CD4-positive, alpha-beta T cell treated with Interleukin-2 at 100 ng/mL for 4 hours (primary cell): Measurements from ENCODE around the gene EIF2A.
"Not testable (repeated sequence)": the region's sequence is repeated elsewhere in the genome, so short reads cannot be mapped to it uniquely, and the experiment has no call there.

Experiments
- DNase-seq: peaks from one replicate; pipeline ENCODE4 v3.0.0-alpha.2; 2020; ENCODE audit warnings: low spot score

Gene EIF2A

DNA sequence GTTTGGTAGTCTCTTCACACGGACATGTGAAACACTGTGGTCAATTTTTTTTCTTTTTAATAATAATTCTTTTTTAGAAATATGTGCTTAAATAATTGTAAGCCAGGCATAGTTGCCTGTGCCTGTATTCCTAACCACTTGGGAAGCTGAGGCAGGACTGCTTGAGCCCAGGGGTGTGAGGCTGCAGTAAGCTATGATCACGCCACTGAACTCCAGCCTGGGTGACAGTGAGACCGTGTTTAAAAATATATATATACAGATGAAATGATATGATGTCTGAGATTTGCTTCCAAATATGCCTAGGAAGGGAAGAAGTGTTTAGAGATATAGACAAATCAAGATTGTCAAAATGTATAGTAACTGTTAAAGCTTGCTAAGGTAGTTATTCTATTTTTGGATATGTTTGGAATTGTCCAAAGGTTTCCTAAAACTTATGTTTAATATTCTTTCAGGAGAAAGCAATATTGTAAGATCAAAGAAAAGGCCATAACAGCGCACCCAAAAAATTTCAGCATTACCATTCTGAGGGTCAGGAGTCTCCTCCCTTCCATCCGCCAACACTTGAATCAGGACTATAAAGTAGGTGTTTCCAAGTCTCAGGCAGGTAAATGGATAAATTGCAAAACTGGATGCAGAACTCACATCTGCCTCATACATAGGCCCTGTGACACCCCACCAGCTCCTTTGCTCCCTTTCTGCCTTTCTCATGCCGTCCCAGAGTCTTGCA is 56.0 kb downstream of the EIF2A start:
- DNase-seq, result no peak

DNA sequence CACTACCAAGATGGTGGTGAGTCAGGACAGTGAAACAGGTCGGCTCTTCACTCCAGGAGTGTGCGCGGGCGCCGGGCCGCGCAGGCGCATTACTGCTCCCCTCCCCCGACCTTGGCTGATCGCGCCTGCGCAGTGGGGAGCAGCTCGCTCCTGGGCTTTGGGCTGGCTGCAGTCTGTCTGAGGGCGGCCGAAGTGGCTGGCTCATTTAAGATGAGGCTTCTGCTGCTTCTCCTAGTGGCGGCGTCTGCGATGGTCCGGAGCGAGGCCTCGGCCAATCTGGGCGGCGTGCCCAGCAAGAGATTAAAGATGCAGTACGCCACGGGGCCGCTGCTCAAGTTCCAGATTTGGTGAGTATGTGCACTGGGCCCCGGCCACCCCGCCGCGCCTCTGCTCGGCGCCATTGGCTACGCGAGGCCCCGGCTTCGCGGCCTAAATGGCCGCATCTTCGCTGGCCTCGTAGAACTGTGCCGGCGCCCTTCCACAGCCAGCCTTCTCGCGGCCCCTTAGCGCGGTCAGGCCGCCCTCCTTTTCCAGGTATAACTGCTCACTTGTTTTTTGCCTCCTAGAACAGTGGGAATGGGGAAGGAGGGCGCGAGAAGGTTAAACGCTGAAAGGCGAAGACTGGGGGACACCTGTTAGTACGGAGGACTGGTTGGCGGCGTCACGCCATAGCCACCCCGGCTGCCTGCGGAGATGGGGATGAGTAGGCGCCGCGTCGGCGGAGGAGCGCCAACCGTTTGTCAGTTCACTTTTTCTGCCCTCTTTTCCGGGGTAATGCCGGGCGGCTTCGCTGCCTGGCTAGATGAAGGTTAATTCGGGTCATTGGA is 56.8 kb downstream of the EIF2A start, which contains the start of gene SELENOT:
Gene SELENOT, plus strand, starts transcription at position 169 of the 827 bp plus-strand sequence. Its CDS starts 42 bp downstream, at position 211.
- DNase-seq, result peak; percentile 95

DNA sequence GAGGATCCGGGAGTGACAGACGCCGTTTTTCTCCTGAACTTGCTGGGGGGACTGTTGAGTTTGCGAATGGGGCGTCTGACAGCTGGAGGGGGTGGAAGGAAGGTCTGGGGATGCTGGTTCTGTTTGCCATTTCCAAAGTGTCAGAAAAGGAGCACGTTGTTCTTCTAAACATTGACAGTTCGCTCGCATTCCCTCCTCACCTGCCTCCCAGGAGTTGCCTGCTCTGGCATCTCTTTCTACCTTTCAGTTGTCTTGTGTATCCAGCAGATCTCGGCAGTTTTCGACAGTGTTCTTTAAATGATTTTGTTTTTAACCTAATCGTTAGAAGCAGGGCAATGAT is 57.4 kb downstream of the EIF2A start:
- DNase-seq, result no peak

DNA sequence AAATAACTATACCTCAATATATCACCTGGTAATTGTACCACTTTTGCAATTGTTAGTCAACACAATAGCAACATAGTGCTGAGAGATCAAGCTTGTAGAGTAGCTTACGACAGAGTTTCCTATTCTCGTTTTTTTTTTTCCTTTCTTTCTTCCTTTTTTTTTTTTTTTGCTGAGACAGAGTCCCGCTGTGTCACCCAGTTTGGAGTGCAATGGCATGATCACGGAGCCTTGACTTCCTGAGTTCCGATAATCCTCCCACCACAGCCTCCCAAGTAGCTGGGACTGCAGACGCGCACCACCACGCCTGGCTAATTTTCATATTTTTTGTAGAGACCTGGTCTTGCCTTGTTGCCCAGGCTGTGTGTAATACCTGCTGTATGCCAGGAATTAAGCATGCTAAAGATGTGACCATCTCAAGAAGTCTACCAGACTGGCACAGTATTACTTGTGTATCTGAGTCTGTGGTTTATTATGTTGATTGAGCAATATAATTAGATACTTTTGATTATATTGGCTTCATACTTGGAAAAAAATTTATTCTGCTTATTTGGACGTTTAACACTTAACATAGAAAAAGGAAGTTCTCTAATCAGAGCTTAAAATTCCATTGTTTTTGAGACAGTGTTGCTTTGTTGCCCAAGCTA is 59.5 kb downstream of the EIF2A start:
- DNase-seq, result peak; percentile 22

DNA sequence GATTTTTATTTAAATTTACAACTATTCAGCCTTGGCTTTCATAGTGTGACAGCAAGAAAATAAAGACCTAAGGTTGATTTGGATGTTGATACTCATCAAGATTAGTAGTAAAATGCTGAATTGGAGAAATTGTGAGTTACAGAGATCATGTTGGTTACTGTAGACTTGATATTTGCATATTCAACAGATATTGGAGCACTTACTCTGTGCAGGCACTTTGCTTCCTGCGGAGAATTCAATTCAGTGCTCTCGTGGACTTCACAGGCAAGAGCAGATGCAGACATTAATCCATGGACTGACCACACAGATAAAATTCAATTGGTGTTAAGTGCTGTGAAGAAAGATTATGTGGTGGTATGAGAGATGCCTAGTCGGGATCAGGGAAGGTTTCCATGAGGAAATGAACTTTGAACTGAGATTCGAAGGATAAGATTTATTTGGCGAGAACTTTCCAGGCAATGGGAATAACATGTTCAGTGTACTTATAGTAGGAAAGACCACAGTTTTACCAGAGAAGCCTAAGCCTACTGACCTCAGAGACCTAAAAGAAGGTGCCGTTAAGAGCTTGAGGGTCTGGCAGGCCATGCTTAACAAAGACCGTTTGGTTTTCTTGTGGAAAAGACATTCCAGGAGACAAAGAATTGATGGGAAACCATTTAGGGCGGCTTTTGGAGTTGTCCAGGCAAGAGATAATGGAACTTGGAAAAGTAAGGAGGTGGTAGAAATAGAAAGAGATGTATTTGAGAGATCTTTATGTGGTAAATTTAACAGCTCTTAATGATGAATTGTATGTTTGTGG is 60.9 kb downstream of the EIF2A start:
- no peak for DNase-seq

DNA sequence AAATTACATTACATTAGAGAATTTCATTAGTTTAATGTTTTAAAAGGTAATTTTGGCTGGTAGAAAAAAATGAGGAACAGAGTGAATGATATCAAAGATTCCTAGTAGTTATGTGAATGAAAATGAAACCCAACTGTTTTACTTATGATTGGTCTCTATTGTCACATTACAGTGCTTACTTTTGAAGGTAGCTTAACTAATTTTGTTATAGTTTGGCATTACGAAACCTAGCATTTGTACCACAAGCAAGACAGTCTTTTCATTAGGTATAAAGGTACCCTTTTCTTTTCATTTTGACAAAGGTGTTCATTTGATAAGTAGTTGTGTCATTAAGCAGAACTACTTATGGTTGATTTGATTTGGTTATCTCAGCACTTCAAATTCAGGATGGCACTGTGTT is 63.4 kb downstream of the EIF2A start:
- no peak for DNase-seq

DNA sequence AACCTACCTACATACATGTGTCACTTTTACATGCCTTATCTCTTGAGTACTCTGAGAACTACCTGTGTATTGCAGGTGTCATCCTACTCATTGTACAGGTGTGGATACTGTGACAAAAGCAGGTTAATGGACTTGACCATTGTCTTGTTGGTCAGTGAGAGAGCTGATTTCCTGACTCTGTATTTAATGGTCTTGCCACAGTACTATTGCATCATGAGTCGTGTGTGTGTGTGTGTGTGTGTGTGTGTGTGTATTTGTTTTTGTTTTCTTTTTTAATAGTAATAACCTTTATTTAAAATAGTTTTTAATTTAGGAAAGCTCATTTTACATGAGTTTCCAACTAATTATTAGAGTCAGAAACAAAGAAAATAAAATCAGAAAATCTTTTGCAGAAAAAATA is 64.2 kb downstream of the EIF2A start:
- DNase-seq, result no peak

DNA sequence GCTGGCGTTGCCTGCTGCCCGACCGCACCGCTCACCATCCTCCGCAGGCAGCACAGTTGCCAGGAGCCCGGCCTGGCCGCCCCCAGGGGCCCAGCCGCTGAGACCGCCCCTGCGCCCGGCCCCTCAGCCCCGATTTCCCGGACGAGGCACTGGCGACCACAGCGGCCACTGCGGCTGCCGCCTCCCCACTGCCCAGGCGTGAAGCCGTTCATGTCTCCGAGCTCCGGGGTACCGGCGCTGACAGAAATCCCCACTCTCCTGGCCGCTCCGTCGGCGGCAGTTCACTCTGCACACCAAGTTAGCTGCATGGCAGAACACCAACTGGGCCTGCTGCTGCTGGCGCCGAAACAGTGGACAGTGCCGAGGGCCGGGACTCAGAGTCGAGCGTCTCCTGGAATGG is 65.1 kb downstream of the EIF2A start:
- DNase-seq, result no peak

DNA sequence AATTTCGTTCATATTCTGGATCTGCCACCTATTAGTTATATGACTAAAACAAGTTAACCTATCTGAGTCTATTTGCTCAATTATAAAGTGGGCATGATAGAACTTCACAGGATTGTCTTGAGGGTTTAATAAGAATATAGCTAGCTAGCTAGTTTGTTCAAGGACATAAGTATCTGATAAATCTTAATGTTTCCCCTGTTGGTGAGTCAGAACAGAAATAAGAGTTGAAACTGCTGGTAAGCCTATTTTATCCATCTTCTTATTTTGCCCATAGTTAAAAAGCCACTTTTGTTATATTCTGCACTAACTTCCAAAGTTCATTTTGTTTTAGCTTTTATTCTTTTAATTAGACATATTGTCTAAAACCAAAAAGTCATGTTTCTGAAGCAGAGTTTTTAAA is 65.9 kb downstream of the EIF2A start:
- no peak for DNase-seq

DNA sequence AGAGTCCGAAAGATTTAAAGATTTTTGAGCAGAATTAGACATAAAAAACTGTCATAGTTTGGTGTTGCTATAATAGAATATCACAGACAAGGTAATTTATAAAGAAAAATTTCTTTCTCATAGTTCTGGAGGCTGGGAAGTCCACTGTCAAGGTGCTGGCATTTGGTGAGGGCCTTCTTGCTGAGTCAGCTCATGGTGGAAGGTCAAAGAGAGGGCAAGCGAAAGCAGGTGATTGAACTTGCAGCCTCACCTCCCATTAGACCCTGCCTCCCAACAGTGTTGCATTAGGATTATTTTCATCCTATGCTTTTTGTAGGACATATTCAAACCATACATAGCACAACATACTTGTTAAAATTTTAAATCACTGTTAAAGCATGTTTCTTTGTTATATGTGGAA is 66.4 kb downstream of the EIF2A start:
- DNase-seq, result no peak

DNA sequence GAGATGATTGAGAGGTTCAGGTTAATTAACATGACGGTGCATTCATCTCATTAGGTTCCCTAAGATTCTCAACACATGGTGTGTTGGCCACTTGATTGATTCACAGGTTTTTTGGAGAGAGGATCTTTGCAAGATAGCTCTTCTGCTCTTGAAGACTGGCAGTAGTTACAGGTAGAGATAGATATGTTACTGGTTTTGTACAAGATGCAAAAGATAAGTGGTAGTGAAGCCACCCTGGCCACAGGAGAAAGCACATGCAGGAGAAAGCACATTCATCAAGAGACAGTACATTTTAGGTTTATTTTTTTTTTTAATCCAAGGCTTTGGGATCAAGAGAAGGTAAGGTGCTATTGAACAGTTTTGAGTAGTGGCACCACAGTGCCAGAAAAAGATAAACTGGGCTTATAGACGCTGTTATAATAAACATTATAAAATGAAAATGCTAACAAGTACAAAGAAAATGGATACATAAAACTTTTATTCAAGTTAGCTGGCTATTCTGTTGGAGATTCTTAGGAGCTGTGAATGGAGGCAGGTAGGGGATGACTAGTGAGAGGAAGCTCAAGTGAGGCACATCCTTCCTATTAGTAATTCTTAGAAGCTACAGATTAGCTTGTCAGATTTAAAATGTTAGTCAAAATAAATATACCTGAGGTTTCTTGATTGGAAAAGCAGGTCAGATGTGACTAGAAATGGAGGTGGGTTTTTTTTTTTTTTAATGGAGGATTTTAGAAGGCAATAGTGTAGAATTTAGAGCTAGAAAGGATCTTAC is 67.3 kb downstream of the EIF2A start:
- peak; percentile 28 for DNase-seq

DNA sequence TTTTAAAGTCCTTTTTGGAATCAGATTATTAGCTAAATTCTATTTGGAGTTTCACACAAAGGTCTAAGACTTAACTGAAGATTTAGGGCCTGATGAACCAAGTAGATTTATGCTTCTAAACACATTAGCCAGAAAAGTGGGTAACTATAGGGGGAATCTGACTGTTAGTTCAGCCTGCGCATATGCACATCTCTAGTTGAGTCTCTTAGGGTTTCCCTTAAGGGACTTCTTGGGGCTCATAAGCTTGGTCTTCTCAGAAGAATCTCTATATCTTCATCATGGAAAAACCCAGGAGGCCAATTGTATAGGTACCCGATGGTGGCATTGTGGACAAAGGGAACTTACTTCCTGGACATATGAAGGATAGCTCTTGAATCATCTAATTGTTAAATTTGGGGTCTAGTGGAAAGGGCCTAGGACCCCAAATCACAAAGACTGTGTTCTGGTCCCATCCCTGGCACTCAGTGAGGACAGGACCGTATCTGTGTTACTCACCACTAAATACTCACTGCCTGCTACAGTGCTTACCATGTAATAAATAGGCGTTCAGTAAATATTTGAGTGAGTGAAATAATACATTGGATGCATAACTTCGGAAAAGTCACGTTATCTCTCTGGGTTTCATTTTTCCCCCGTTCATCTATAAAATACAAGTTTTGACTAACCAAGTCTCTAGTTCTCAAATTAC is 73.6 kb downstream of the EIF2A start:
- DNase-seq, result no peak

DNA sequence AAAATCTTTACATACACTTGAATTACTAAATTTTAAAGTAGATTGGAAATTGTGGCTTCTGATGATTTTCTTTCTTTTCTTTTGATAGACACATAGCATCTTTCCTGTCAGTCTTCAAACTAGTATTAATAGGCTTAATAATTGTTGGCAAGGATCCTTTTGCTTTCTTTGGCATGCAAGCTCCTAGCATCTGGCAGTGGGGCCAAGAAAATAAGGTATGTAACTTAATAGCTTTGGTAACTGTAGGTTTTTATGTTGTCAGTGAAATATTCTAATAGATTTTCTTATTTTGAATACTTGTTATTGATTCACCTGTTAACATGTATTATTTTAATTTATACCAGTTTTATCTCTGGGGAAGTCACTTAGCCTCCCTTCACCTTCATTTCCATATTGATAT is 76.4 kb downstream of the EIF2A start:
- not testable (repeated sequence) for DNase-seq

DNA sequence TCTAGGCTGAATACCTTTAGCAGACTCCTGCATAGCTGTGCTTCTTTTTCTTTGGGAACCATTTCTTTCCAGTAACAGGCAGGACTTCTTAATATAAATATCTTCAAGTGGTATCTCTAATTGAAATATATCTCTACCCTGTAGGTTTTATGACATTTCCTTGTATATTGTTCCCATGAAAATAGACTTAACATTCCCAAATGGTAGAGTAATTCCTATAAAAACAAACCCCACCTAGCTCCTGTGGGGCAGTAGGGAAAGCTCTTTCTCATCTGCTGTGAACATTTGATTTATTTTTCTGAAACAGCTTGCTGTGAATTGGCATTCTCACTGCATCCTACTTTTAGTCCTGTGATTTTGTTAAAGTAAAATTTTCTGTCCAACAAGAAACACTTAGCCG is 77.4 kb downstream of the EIF2A start:
- no peak for DNase-seq

DNA sequence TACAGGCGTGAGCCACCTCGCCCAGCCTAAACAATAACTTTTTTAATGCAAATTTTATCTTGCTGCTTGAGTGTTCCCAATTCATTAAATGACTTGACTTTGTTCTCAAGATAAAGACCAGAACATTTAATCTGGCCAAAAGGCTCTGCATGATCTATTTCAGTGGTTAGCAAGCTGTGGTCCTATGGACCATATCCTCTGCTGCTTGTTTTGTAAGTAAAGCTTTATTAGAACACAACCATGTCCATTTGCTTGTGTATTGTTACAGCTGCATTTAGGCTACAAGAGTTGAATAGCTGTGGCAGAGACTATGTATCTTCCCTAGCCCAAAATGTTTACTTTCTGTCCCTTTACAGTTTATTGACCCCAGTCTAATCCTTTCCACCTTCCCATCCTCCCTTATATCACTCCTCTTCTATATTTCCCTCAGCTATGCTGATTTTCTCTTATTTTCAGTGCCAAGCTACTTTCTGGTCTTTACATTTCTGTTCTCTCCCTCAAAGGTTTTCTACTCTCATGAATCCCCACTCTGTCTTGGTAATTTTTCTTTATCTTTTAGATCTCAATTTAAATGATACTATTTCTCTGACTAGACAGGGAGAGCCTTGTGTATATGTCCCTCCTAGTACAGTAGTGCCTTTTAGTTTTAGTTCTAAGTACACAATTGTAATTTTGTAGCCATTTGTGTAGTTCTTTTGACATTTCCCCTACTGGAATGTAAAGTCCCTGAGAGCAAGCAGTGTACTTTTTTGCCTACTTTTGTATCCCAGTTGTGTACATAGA is 79.8 kb downstream of the EIF2A start:
- no peak for DNase-seq

DNA sequence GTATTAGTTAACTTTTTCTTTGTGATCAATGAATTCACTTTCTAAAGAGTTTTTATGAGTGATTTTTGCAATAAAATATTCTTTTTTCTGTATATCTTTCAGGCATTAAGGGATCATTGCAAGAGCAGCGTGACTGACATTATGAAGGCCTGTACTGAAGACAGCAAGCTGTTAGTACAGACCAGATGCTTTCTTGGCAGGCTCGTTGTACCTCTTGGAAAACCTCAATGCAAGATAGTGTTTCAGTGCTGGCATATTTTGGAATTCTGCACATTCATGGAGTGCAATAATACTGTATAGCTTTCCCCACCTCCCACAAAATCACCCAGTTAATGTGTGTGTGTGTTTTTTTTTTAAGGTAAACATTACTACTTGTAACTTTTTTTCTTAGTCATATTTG is 81.0 kb downstream of the EIF2A start:
- DNase-seq, result no peak

DNA sequence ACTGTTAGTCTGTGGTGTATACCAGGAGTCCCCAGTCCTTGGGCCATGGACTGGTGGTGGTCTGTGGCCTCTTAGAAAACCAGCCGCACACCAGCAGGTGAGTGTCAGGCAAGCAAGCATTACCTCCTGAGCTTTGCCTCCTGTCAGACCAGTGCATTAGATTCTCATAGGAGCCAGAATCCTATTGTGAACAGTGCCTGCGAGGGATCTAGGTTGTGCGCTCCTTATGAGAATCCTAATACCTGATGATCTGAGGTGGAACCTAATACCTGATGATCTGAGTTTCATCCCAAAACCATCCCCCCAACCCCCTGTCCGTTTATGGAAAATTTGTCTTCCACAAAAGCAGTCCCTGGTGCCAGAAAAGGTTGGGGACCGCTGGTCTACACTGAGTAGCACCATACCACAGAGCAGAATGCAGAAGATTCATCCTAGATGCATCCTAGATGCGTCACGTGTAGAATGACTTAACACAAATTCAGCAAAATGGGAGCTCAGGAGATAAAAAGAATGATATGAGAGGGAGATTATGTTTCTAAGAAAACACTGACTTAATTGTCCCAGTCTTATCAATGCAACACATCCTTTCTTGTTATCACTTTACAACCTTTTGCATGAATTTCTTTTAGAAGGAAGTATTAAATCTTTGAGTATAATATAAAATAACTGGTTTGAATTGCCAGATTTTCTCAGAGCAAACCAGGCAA is 85.1 kb downstream of the EIF2A start:
- no peak for DNase-seq

DNA sequence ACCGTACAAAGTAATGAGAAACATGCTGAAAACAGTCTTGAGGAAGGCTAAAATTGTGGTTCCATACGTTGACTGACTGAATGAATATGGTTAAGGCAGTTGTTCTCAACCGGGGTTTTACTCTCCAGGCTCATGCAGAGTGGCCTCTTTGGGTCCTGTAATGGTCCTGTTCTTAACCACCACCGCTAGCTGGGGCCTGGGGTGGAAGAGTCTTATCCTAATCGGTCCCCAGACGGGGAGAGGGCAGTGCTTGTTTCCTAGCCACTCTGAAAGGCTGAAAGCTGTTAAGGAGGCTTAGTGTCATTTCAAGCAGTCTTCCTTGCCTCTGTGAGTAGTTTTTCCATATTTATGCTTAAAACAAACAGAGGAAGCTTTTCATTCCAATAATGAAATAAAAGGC is 88.5 kb downstream of the EIF2A start:
- no peak for DNase-seq

DNA sequence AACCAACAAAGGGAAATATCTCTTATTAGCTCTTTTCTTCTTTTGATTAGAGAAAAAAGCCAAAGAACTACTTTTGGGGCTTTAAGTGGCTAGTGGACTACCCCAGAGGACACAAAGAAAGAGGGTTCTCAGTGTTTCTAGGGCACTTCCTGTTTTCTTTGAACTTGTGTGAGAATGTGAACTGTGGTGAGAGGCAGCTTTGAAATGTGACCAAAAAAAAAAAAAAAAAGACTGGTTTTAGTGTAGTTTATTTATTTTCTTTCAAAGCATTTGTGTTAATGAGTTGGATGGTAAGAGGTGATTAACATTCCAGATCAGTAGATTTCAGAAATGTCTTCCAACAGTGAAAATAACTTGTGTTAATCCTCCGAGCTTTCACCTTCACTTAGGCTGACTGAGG is 88.9 kb downstream of the EIF2A start:
- peak; percentile 48 for DNase-seq
